DOHH2 (cell line): ENCODE results near the gene MEGF8.

ENCODE experiments used
- CTCF ChIP-seq: fragments of 200-600 bp; sonication (generic); IDR thresholded peaks from one replicate; pipeline ENCODE4 v1.5.1; 2014; ENCODE audit warnings: antibody characterized with exemption, mild to moderate bottlenecking, low read depth, low read length; ENCODE audit not compliant: poor library complexity, severe bottlenecking
- EZH2phosphoT487 ChIP-seq: fragments of 200-600 bp; sonication (generic); IDR thresholded peaks from 2 replicates; pipeline ENCODE4 v1.6.1; 2017; ENCODE audit warnings: borderline replicate concordance, mild to moderate bottlenecking, antibody characterized with exemption, low read length, moderate library complexity, mixed read lengths

GRCh38 chr19:42422901-42423461 is 97.5 kb downstream of the MEGF8 start:
- TF ChIP-seq CTCF (no peak), EZH2phosphoT487 (no peak)
